H1 (cell line): Measurements from ENCODE around the gene ZNF337. TPM values are rescaled to one million over a fixed set of nuclear protein-coding genes. Genes with fewer than 3 reads are reported as not detected.

Experiments
- CHD7 ChIP-seq: fragments of 300-600 bp; sonication (generic); IDR thresholded peaks from 2 replicates; pipeline ENCODE4 v1.7.1; 2012; ENCODE audit warnings: low read length, moderate library complexity, mild to moderate bottlenecking, inconsistent platforms; ENCODE audit not compliant: insufficient replicate concordance
- polyA plus RNA-seq, 7 experiments: library from polyadenylated mRNA; depleted of rRNA in 3 of 7; stranded (reverse) in 5 of 7; unstranded in 2 of 7; fragments of >200 nt in 5 of 7; fragments of 200-250 nt in 2 of 7; gene quantifications; 1 replicate in 5 of 7; 2 replicates in 1 of 7; 4 replicates in 1 of 7; pipeline versions ENCODE4 v1.2.1 to v1.2.3, GENCODE V29; 2011 to 2013; ENCODE audit warnings: missing spikeins in 2 of 7, mixed read lengths in 2 of 7
- total RNA-seq: library from RNA; stranded (reverse); fragmentation: NEBNext Ultra II Directional; extraction: Animal tissue kit (Norgen Biotek cat#: 25700); gene quantifications from 2 replicates; pipeline ENCODE4 v1.2.1, GENCODE V29; 2021

ZNF337 gene
- total and polyA plus RNA-seq, 2 of the 8 experiments (the other 6 are each of a cell fraction or from before 2014, with no cell fraction given), result 2.8 to 6.6 TPM

- no peak for TF ChIP-seq CHD7
Observed at GRCh38 chr20:25672659-25673235, 23.9 kb downstream of the ZNF337 start (continued).
